ENCODE measurements around the gene SDHAF2.
"Not testable (repeated sequence)": the region's sequence is repeated elsewhere in the genome, so short reads cannot be mapped to it uniquely, and the experiment has no call there.

SDHAF2 gene

GRCh38 chr11:61477727-61478148 is 47.8 kb downstream of the SDHAF2 start (continued):
- TF ChIP-seq TSHZ2 (CRISPR knock-in tag; IDR thresholded peaks at IDR 0.05), result no peak
- no peak for TF ChIP-seq GLIS3 (CRISPR knock-in tag; IDR thresholded peaks at IDR 0.05)

- ATAC-seq, result not testable (repeated sequence)
Observed at GRCh38 chr11:61479360-61480058, 49.6 kb downstream of the SDHAF2 start.

GRCh38 chr11:61480261-61480993 is 50.5 kb downstream of the SDHAF2 start:
- no peak for ATAC-seq
- TF ChIP-seq TSHZ2 (CRISPR knock-in tag; IDR thresholded peaks at IDR 0.05), result no peak
- no peak for TF ChIP-seq SNAI2 (CRISPR knock-in tag; IDR thresholded peaks at IDR 0.05)
- no peak for TF ChIP-seq RARB (CRISPR knock-in tag; IDR thresholded peaks at IDR 0.05)
- TF ChIP-seq ZNF565 (CRISPR knock-in tag; conservative IDR thresholded peaks at IDR 0.05; ENCODE audit: low read depth), result no peak
- no peak for TF ChIP-seq TOX (CRISPR knock-in tag; IDR thresholded peaks at IDR 0.05; ENCODE audit: borderline replicate concordance)
- TF ChIP-seq POU6F1 (CRISPR knock-in tag; IDR thresholded peaks at IDR 0.05; ENCODE audit: borderline replicate concordance, low read depth), result no peak
- no peak for TF ChIP-seq BACH2 (CRISPR knock-in tag; IDR thresholded peaks at IDR 0.05; ENCODE audit: borderline replicate concordance)
- TF ChIP-seq ISL1 (CRISPR knock-in tag; IDR thresholded peaks at IDR 0.05), result no peak
- no peak for TF ChIP-seq OSR1 (CRISPR knock-in tag; IDR thresholded peaks at IDR 0.05)
- TF ChIP-seq ZFP30 (CRISPR knock-in tag; IDR thresholded peaks at IDR 0.05), result no peak
- TF ChIP-seq CSRNP3 (CRISPR knock-in tag; IDR thresholded peaks at IDR 0.05), result no peak
- no peak for TF ChIP-seq GLIS3 (CRISPR knock-in tag; IDR thresholded peaks at IDR 0.05)
- TF ChIP-seq ZFP3 (CRISPR knock-in tag; IDR thresholded peaks at IDR 0.05), result no peak
- TF ChIP-seq CREB5 (CRISPR knock-in tag; IDR thresholded peaks at IDR 0.05; ENCODE audit: low read depth), result no peak
- no peak for TF ChIP-seq ZNF70 (CRISPR knock-in tag; IDR thresholded peaks at IDR 0.05)
- no peak for TF ChIP-seq ARNTL (CRISPR knock-in tag; IDR thresholded peaks at IDR 0.05; ENCODE audit: borderline replicate concordance, low read depth)

GRCh38 chr11:61480994-61481335 is 51.0 kb downstream of the SDHAF2 start:
- TF ChIP-seq ZNF565 (CRISPR knock-in tag; conservative IDR thresholded peaks at IDR 0.05; ENCODE audit: low read depth) (no peak), ZC3H10 (CRISPR knock-in tag; IDR thresholded peaks at IDR 0.05) (no peak), TOX (CRISPR knock-in tag; IDR thresholded peaks at IDR 0.05; ENCODE audit: borderline replicate concordance) (no peak), BACH2 (CRISPR knock-in tag; IDR thresholded peaks at IDR 0.05; ENCODE audit: borderline replicate concordance) (no peak), TCF4 (CRISPR knock-in tag; IDR thresholded peaks at IDR 0.05; ENCODE audit: borderline replicate concordance) (no peak), ZNF8 (CRISPR knock-in tag; IDR thresholded peaks at IDR 0.05) (no peak), OSR1 (CRISPR knock-in tag; IDR thresholded peaks at IDR 0.05) (no peak)
- ATAC-seq, result peak; percentile 25; the same call in 2 of the 3 replicates

Data from SK-N-SH treated with all-trans-retinoic acid at 6 μM for 48 hours (cell line).